Calu3 (cell line): ENCODE data around the gene PPP2R5E. TPM values are rescaled to one million over a fixed set of nuclear protein-coding genes. Genes with fewer than 3 reads are reported as not detected.
"Not testable (repeated sequence)": the region's sequence is repeated elsewhere in the genome, so short reads cannot be mapped to it uniquely, and the experiment has no call there.

Experiments
- Bru-seq: library from RNA; stranded (reverse); fragments of 400-500 nt; gene quantifications from one replicate; lab custom pipeline; 2021; lab: Mats Ljungman, UMichigan
- BruChase-seq, 2 experiments: library from RNA; stranded (reverse); fragments of 400-500 nt; gene quantifications; one replicate each; lab custom pipeline; 2021; lab: Mats Ljungman, UMichigan
- BruUV-seq: library from RNA; stranded (reverse); fragments of 400-500 nt; replicated peaks from 2 replicates; lab custom pipeline; 2021; lab: Mats Ljungman, UMichigan
- CTCF ChIA-PET: fragments of 300-600 bp; sonication (Branson Sonifier 250); formaldehyde crosslinking; loops from one replicate; lab custom pipeline; 2022; ENCODE audit warnings: antibody characterized with exemption; lab: Charles Lee
- DNase-seq: peaks from one replicate; pipeline ENCODE4 v3.0.0; 2022
- H3K27ac Mint-ChIP-seq: one replicate; pipeline ENCODE4 v1.8.0; 2022; ENCODE audit warnings: mixed read lengths; ENCODE audit not compliant: unreplicated experiment
- H3K27me3 Mint-ChIP-seq: one replicate; pipeline ENCODE4 v1.8.0; 2022; ENCODE audit warnings: mixed read lengths; ENCODE audit not compliant: unreplicated experiment
- H3K36me3 Mint-ChIP-seq: one replicate; pipeline ENCODE4 v1.8.0; 2022; ENCODE audit warnings: mild to moderate bottlenecking, moderate library complexity, mixed read lengths; ENCODE audit not compliant: insufficient read depth, unreplicated experiment
- H3K4me1 Mint-ChIP-seq: one replicate; pipeline ENCODE4 v1.8.0; 2022; ENCODE audit warnings: mild to moderate bottlenecking, low read depth, mixed read lengths; ENCODE audit not compliant: unreplicated experiment
- H3K4me3 Mint-ChIP-seq: one replicate; pipeline ENCODE4 v1.8.0; 2022; ENCODE audit warnings: mild to moderate bottlenecking, low read depth, moderate library complexity, mixed read lengths; ENCODE audit not compliant: unreplicated experiment
- H3K9me3 Mint-ChIP-seq: one replicate; pipeline ENCODE4 v1.8.0; 2022; ENCODE audit warnings: low read depth, mixed read lengths; ENCODE audit not compliant: unreplicated experiment
- intact Hi-C: fragments of 100-400 bp; cut with micrococcal nuclease; formaldehyde crosslinking; loops from one replicate; pipeline ENCODE4 v1.10.0; 2022; ENCODE audit not compliant: unreplicated experiment
- long read RNA-seq: library from polyadenylated mRNA; stranded (forward); transcript quantifications from one replicate; pipeline ENCODE4 v2.0.0, GENCODE V29; 2022
- total RNA-seq: library from RNA; stranded (reverse); gene quantifications from 2 replicates; pipeline ENCODE4 v1.2.3, GENCODE V29; 2022
- TF ChIP-seq, protein P1 (sequence below): fragments of 200-600 bp; IDR thresholded peaks from one replicate; pipeline ENCODE4 v1.8.0; 2022; ENCODE audit warnings: antibody characterized with exemption; ENCODE audit not compliant: unreplicated experiment

PPP2R5E gene
- total RNA-seq (46.2 and 52.5 TPM in 2 replicates), Bru-seq, nascent RNA (percentile 86 among the genes with signal in this experiment), BruChase-seq, experiment 1, labeled RNA remaining after a 6-hour chase (percentile 83 among the genes with signal in this experiment), BruChase-seq, experiment 2, labeled RNA remaining after a 2-hour chase (percentile 76 among the genes with signal in this experiment)
- long read RNA-seq, full-length matches to known transcripts = 26 of 50 reads
- long read RNA-seq, partial matches to known transcripts = 1 of 50 reads
- long read RNA-seq, other reads (novel, unspliced or antisense) = 23 of 50 reads

DNA sequence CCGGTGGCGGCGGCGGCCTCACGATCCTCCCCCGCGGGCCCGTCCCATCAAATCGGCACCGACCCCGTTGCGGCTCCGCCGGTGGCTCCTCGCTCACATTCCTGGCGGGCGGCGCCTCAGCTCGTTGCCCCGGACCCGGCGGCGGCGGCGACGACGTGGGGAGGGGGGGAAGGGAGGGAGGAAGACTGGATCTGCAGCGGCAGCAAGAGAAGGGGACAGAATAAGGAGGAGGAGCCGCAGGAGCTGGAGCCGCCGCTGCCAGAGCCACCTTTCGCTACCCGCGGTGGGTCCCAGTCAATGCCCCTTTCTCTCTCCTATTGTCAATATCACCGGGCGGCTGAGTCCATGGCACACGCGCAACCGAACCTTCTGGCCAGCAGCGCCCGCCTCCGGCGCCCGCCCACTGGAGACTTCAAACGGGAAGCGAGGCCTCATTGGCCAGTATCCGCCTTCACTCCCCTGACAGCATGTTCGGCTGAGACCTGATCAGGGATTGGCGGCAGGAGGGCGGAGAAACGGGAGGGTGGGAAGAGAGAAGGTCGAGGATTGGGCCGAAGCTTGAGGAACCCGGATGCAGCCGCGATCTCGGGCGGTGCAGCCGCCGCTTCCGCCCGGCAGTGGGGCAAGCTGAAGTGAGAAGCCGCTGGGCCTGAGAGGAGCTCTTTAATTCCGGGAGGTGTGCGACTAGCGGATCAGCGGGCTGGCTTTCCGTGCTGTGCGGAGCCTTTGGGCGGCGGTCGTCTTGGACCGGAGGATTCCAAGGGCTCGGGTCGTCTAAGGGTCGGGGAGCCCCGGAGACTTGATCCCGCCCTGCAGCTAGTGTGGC, at the start of gene PPP2R5E:
Gene PPP2R5E, minus strand, starts transcription at position 378 of the 826 bp plus-strand sequence. CDS start 3,692 bp downstream, outside the sequence.
- Mint-ChIP-seq H3K36me3 (peaks cover 39% of the 10 kb centered on the region), H3K27me3 (no peaks in the 10 kb centered on the region), H3K27ac (peak within 1 kb of the TSS; percentile 66), H3K9me3 (no peaks in the 10 kb centered on the region), H3K4me1 (peaks cover 21% of the 10 kb centered on the region), H3K4me3 (peak within 1 kb of the TSS; percentile 78)
- BruUV-seq = no TSS peak
- TF ChIP-seq, protein P1, sequence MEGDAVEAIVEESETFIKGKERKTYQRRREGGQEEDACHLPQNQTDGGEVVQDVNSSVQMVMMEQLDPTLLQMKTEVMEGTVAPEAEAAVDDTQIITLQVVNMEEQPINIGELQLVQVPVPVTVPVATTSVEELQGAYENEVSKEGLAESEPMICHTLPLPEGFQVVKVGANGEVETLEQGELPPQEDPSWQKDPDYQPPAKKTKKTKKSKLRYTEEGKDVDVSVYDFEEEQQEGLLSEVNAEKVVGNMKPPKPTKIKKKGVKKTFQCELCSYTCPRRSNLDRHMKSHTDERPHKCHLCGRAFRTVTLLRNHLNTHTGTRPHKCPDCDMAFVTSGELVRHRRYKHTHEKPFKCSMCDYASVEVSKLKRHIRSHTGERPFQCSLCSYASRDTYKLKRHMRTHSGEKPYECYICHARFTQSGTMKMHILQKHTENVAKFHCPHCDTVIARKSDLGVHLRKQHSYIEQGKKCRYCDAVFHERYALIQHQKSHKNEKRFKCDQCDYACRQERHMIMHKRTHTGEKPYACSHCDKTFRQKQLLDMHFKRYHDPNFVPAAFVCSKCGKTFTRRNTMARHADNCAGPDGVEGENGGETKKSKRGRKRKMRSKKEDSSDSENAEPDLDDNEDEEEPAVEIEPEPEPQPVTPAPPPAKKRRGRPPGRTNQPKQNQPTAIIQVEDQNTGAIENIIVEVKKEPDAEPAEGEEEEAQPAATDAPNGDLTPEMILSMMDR = no peak
- CTCF ChIA-PET = interaction anchor here (0.6 to 2.5 kb wide), 7 partner anchors 14 to 154 kb away, joined by 3 to 18 read pairs (median 5); partner anchors contain the start of gene WDR89
- DNase-seq = peak; percentile 96
- intact Hi-C loops = loop anchor here (1.0 to 5.0 kb wide), 2 partner anchors 71 to 154 kb away; no protein-coding TSS in a partner anchor

DNA sequence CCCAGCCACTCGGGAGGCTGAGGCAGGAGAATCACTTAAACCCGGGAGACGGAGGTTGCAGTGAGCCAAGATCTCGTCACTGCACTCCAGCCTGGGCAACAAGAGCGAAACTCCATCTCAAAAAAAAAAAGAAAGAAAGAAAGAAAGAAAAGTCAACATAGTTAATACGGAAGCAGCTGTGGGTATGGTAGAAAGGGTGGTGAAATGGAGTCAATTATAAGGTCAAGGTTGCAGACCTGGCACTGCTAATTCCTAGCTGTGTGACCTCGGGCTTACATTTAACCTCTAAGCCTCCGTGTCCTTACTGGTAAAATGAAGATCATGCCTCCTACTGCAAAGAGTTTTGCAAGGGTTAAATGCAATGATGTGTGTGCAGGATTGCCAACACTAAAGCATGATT, 39.9 kb upstream of the PPP2R5E start:
- H3K4me1 Mint-ChIP-seq, DNase-seq, H3K36me3 Mint-ChIP-seq, intact Hi-C loops, CTCF ChIA-PET, H3K9me3 Mint-ChIP-seq, BruUV-seq, H3K4me3 Mint-ChIP-seq, H3K27me3 Mint-ChIP-seq, H3K27ac Mint-ChIP-seq: not testable (repeated sequence)

DNA sequence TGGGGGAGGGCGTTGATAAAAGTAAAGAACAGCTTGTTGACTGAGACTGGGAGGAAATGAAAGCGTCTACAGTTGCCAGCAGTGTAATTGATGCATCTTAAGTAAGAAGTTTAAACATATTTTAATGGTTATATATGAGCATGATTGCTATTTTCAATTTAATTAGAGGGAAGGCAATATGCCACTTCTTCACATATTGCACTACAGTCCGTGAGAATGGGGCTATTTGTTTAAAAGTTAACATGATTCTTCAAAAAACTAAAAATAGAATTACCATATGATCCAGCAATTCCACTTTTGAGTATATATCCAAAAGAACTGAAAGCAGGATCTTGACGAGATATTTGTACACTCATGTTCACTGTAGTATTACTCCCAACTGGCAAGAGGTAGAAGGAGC, 38.3 kb upstream of the PPP2R5E start:
- TF ChIP-seq, protein P1 = no peak
- intact Hi-C loops = no loop called here
- Mint-ChIP-seq H3K27me3 (no peaks in the 10 kb centered on the region), H3K27ac (no peak overlapping the region), H3K4me3 (no peak overlapping the region), H3K36me3 (no peaks in the 10 kb centered on the region), H3K9me3 (no peaks in the 10 kb centered on the region), H3K4me1 (no peaks in the 10 kb centered on the region)
- CTCF ChIA-PET = no interaction called here
- DNase-seq = no peak
- no TSS peak for BruUV-seq

DNA sequence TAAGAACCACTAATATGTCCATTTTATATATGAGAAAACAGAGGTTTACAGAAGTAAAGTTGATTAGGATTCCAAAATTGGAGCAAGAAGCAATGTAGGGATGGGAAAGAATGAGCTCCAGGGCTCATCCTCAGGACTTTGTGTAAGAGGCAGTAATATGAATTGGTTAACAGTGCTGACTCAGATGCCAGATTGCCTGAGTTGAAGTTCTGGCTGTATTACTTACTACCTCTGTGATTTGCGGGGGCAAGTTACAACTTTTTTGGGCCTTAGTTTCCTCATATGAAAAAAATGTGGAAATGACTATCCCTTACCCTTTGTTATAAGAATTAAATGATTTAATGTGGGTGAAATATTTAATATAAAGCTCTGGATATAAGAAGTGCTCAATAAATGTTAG, 35.1 kb upstream of the PPP2R5E start:
- TF ChIP-seq, protein P1 = no peak
- intact Hi-C loops = no loop called here
- Mint-ChIP-seq H3K27me3 (no peaks in the 10 kb centered on the region), H3K4me1 (peaks cover 7% of the 10 kb centered on the region), H3K27ac (no peak overlapping the region), H3K9me3 (no peaks in the 10 kb centered on the region), H3K4me3 (no peak overlapping the region), H3K36me3 (no peaks in the 10 kb centered on the region)
- no peak for DNase-seq
- CTCF ChIA-PET = no interaction called here
- BruUV-seq = no TSS peak
